ENCODE measurements around the gene RPS6KA4. TPM values are rescaled to one million over a fixed set of nuclear protein-coding genes. Genes with fewer than 3 reads are reported as not detected.

RPS6KA4 gene
- total RNA-seq, 2 donors from 2014 or later, result 18.9 to 23.7 TPM

DNA sequence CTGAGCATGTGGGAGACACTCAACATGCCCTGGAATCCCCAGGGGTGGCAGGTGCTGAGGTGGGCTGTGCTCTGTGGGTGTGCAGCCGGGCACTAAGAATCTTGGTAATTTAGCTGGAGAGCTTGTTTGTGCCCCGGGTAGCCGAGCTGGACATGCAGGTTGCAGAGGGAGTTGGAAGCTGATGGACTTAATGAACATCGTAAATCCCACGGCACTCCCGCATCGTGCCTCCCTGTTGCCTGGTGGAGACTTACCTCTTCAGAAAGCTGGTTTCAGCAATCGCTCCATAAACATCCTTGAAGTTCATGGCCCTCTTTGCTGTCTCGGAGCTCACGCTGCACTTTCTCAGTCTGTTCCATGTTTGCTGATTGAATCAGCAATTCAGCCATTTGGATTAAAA lies 29.9 kb downstream of the RPS6KA4 start:
- DNase-seq (ENCODE audit: low spot score), result peak; percentile 25
- peaks cover 6% of the 10 kb centered on the region for H3K4me1 ChIP-seq (replicated peaks)
- no peak overlapping the region for H3K27ac ChIP-seq
- WGBS, result 24% methylated on average over 10 of the region's 10 CpGs
- no peak overlapping the region for H3K4me3 ChIP-seq
- no peaks in the 10 kb centered on the region for H3K36me3 ChIP-seq
- intact Hi-C loops (cut with DNase I), result no loop called here
- H3K9me3 ChIP-seq, result no peaks in the 10 kb centered on the region
- no peaks in the 10 kb centered on the region for H3K27me3 ChIP-seq (replicated peaks; ENCODE audit: insufficient read depth)
- TF ChIP-seq POLR2AphosphoS5 (IDR thresholded peaks at IDR 0.05) (peak; percentile 5), POLR2A (IDR thresholded peaks at IDR 0.05) (no peak)
- TF ChIP-seq, protein P1, sequence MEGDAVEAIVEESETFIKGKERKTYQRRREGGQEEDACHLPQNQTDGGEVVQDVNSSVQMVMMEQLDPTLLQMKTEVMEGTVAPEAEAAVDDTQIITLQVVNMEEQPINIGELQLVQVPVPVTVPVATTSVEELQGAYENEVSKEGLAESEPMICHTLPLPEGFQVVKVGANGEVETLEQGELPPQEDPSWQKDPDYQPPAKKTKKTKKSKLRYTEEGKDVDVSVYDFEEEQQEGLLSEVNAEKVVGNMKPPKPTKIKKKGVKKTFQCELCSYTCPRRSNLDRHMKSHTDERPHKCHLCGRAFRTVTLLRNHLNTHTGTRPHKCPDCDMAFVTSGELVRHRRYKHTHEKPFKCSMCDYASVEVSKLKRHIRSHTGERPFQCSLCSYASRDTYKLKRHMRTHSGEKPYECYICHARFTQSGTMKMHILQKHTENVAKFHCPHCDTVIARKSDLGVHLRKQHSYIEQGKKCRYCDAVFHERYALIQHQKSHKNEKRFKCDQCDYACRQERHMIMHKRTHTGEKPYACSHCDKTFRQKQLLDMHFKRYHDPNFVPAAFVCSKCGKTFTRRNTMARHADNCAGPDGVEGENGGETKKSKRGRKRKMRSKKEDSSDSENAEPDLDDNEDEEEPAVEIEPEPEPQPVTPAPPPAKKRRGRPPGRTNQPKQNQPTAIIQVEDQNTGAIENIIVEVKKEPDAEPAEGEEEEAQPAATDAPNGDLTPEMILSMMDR (IDR thresholded peaks at IDR 0.05), result no peak

DNA sequence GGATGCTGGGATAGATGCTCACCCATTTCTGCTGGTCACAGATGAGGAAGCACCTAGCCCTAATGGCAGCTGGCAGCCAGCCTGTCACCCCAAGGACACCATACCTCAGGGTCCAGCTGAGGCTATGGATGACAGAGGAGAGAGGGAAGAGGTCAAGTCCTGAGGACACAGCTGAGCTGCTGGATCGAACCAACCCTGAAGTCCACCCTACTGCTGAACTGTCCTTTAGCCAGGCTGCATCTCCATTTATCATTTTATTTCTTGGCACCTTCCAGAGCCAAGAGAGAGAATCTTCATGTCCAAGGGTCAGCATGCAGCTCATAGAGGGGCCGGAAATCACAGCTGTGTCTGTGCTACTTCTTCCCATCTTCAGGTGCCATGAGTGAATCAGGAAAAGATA lies 30.9 kb downstream of the RPS6KA4 start:
- DNase-seq (ENCODE audit: low spot score), result no peak
- H3K4me1 ChIP-seq (replicated peaks), result peaks cover 6% of the 10 kb centered on the region
- no peaks in the 10 kb centered on the region for H3K9me3 ChIP-seq
- TF ChIP-seq POLR2AphosphoS5 (IDR thresholded peaks at IDR 0.05) (no peak), POLR2A (IDR thresholded peaks at IDR 0.05) (no peak)
- TF ChIP-seq, protein P1 (IDR thresholded peaks at IDR 0.05), result no peak
- intact Hi-C loops (cut with DNase I), result no loop called here
- no peaks in the 10 kb centered on the region for H3K36me3 ChIP-seq
- H3K27me3 ChIP-seq (replicated peaks; ENCODE audit: insufficient read depth), result no peaks in the 10 kb centered on the region
- WGBS, result 95% methylated on average over 2 of the region's 2 CpGs
- H3K27ac ChIP-seq, result no peak overlapping the region
- no peak overlapping the region for H3K4me3 ChIP-seq

DNA sequence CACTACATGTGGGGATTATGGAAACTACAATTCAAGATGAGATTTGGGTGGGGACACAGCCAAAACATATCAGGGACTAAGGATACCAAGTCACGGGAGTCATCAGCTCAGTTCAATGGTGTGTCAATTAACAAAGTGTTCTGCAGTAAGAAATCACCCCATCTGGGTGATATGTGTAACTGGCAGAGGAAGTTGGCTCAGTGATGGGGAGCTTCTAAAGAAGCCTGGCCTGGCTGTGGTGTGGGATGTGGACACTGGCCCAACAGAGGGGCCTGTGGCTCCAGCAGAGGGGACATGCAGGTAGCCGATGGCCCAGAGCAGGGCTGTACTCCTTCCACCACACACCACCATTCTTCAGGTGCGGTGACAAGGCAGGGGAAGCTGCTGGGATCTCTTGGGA lies 31.6 kb downstream of the RPS6KA4 start:
- Histone ChIP-seq H3K9me3 (no peaks in the 10 kb centered on the region), H3K36me3 (no peaks in the 10 kb centered on the region), H3K4me1 (replicated peaks) (peaks cover 6% of the 10 kb centered on the region), H3K27ac (no peak overlapping the region), H3K27me3 (replicated peaks; ENCODE audit: insufficient read depth) (no peaks in the 10 kb centered on the region), H3K4me3 (no peak overlapping the region)
- TF ChIP-seq, protein P1 (IDR thresholded peaks at IDR 0.05), result no peak
- intact Hi-C loops (cut with DNase I), result no loop called here
- WGBS, result 96% methylated on average over 3 of the region's 3 CpGs
- no peak for DNase-seq (ENCODE audit: low spot score)

DNA sequence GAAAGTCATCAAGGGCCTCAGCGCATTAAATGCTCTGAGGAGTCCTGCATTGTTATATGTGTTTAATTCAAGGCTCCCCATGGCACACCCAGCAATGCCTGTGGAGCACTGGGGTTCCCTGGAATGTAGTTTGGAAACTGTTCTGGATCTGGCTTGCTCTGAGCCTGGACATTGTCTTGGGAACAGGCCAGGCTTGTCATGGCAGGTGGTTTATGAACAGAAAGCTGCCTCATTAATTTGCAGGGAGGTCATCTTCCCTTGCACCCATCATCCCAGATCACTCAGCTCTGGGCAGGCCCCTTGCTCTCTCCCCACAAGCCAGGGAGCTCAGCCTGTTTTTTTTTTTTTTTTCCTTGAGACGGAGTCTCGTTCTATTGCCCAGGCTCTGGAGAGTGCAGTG lies 32.9 kb downstream of the RPS6KA4 start:
- WGBS, result 88% methylated on average over 3 of the region's 3 CpGs
- Histone ChIP-seq H3K27me3 (replicated peaks; ENCODE audit: insufficient read depth) (no peaks in the 10 kb centered on the region), H3K36me3 (no peaks in the 10 kb centered on the region), H3K4me1 (replicated peaks) (peaks cover 6% of the 10 kb centered on the region), H3K27ac (no peak overlapping the region), H3K4me3 (no peak overlapping the region), H3K9me3 (no peaks in the 10 kb centered on the region)
- TF ChIP-seq POLR2A (IDR thresholded peaks at IDR 0.05) (no peak), POLR2AphosphoS5 (IDR thresholded peaks at IDR 0.05) (no peak)
- TF ChIP-seq, protein P1 (IDR thresholded peaks at IDR 0.05), result no peak
- intact Hi-C loops (cut with DNase I), result no loop called here
- DNase-seq (ENCODE audit: low spot score), result no peak

DNA sequence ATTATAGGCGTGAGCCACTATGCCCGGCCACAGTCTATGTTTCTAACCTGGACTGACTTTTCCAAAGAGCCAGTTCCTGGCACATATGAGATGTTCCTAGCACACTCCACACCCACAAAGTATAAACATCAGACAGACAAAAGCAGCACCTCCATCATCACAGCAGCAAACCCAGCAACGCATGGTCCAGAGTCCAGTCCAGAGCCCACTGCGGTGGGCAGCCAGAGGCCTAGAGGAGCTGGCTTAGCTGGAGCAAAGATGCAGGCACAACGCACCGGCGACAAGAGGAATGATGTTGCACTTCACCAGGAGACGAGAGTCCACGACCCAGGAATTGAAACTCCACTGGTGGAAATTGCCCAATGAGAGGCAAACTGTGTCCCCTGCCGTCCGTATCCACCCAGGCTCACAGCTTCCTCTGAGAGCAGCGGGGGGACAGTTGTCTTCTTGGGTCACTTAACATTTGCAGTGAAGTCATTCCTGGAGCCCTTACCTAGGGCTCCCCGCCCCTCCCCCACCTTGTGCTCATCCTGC lies 36.6 kb downstream of the RPS6KA4 start:
- TF ChIP-seq, protein P1 (IDR thresholded peaks at IDR 0.05), result no peak
- intact Hi-C loops (cut with DNase I), result no loop called here
- Histone ChIP-seq H3K27me3 (replicated peaks; ENCODE audit: insufficient read depth) (no peaks in the 10 kb centered on the region), H3K4me1 (replicated peaks) (no peaks in the 10 kb centered on the region), H3K36me3 (no peaks in the 10 kb centered on the region), H3K27ac (no peak overlapping the region), H3K4me3 (no peak overlapping the region), H3K9me3 (no peaks in the 10 kb centered on the region)
- WGBS, result 71% methylated on average over 13 of the region's 13 CpGs
- no peak for DNase-seq (ENCODE audit: low spot score)
